ENCODE results near the gene ENTPD8.

- TF ChIP-seq CTCF (IDR thresholded peaks at IDR 0.05), result no peak
- TF ChIP-seq EZH2 (IDR thresholded peaks at IDR 0.05), result no peak
- TF ChIP-seq EZH2phosphoT487 (IDR thresholded peaks at IDR 0.05), result no peak
Measured at GRCh38 chr9:137430723-137431415, 10.3 kb downstream of the ENTPD8 start.

All from neural progenitor cell (in vitro differentiated cells).